ENCODE measurements around the gene SHC3. TPM values are rescaled to one million over a fixed set of nuclear protein-coding genes. Genes with fewer than 3 reads are reported as not detected.

The SHC3 gene
- total RNA-seq, 1 donor from 2014 or later: 0.85 TPM

DNA sequence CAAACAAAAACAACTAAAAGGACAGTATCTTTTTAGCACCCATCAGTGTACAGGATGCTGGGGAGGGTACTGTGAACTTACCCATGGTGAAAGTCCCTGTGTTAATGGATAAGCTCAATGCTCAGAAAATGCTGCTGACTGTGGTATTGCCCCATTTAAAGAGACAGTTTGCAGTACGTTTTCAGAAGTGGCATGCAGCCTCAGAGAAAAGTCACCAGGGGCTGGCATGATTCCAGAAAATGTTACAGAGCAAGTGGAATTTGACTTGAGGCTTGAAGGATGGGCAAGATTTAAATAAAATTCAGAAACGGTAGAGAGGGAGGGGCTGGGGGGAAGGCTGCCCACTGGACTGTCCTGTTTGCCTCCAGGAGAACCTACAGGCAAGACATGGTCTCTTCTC lies 180.1 kb downstream of the SHC3 start:
- intact Hi-C loops (cut with DNase I): loop anchor here (2.0 to 10.0 kb wide), 5 partner anchors 184 to 611 kb away; partner anchors contain the start of gene SPIN1
- TF ChIP-seq, protein P1, sequence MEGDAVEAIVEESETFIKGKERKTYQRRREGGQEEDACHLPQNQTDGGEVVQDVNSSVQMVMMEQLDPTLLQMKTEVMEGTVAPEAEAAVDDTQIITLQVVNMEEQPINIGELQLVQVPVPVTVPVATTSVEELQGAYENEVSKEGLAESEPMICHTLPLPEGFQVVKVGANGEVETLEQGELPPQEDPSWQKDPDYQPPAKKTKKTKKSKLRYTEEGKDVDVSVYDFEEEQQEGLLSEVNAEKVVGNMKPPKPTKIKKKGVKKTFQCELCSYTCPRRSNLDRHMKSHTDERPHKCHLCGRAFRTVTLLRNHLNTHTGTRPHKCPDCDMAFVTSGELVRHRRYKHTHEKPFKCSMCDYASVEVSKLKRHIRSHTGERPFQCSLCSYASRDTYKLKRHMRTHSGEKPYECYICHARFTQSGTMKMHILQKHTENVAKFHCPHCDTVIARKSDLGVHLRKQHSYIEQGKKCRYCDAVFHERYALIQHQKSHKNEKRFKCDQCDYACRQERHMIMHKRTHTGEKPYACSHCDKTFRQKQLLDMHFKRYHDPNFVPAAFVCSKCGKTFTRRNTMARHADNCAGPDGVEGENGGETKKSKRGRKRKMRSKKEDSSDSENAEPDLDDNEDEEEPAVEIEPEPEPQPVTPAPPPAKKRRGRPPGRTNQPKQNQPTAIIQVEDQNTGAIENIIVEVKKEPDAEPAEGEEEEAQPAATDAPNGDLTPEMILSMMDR (IDR thresholded peaks at IDR 0.05): no peak
- peaks cover 22 to 54% of the 10 kb centered on the region in 2 donors for H3K4me1 ChIP-seq
- H3K36me3 ChIP-seq: peaks cover 20 to 37% of the 10 kb centered on the region in 2 donors
- H3K4me3 ChIP-seq: peak overlapping the region; percentile 2 to 21
- DNase-seq (ENCODE audit: low spot score in 2 of 2): no peak
- H3K27ac ChIP-seq: peak overlapping the region; percentile 72 to 75
- no peaks in the 10 kb centered on the region for H3K9me3 ChIP-seq
- H3K27me3 ChIP-seq: no peaks in the 10 kb centered on the region

DNA sequence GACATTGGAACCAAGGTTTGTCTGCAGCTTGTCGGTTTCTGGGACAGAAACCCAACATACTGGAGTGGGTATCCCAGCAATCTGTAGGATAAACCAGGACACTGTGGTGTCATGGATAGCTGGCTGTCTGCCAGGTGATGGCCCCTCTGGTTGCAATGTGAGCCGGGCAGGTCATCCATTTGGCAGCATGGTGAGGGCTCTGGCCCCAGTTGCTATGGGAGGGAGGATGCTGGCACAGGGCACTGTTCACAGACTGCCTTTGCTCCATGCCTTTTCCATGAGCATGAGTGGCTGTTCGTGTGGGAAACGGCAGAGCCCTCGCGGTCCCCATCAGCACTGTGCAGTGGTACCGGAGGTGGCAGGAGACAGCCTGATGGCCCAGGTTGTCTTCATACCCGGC lies 181.0 kb downstream of the SHC3 start:
- DNase-seq (ENCODE audit: low spot score in 2 of 2): peak in 1 of 2 donors; percentile 65
- H3K4me1 ChIP-seq: peaks cover 22 to 54% of the 10 kb centered on the region in 2 donors
- H3K4me3 ChIP-seq: no peak overlapping the region
- H3K36me3 ChIP-seq: peaks cover 12 to 28% of the 10 kb centered on the region in 2 donors
- TF ChIP-seq, protein P1 (IDR thresholded peaks at IDR 0.05): no peak
- intact Hi-C loops (cut with DNase I): loop anchor here (2.0 to 10.0 kb wide), 5 partner anchors 183 to 610 kb away; partner anchors contain the start of gene SPIN1
- H3K9me3 ChIP-seq: no peaks in the 10 kb centered on the region
- peak overlapping the region; percentile 72 to 75 for H3K27ac ChIP-seq
- H3K27me3 ChIP-seq: no peaks in the 10 kb centered on the region

DNA sequence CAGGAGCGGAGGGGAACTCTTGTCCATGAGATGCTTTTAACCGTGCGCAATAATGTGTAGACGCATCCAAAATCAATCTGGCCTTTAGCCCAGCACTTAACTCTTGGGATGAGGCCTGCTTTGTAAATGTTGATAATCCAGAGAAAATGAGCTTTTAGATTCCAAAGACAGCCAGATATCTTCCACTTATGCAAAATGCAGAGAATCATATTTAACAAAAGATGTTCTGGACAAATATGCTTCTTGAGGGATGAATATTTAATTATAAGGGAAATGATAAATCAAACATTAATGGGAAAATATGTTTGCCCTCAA lies 181.7 kb downstream of the SHC3 start:
- H3K36me3 ChIP-seq: peaks cover 7 to 22% of the 10 kb centered on the region in 2 donors
- TF ChIP-seq, protein P1 (IDR thresholded peaks at IDR 0.05): no peak
- DNase-seq (ENCODE audit: low spot score in 2 of 2): no peak
- peaks cover 22 to 54% of the 10 kb centered on the region in 2 donors for H3K4me1 ChIP-seq
- no peaks in the 10 kb centered on the region for H3K9me3 ChIP-seq
- H3K4me3 ChIP-seq: no peak overlapping the region
- intact Hi-C loops (cut with DNase I): loop anchor here (5.0 to 10.0 kb wide), 4 partner anchors 182 to 610 kb away; partner anchors contain the start of gene SPIN1
- H3K27ac ChIP-seq: peak overlapping the region in 1 of 2 donors; percentile 0
- H3K27me3 ChIP-seq: no peaks in the 10 kb centered on the region

DNA sequence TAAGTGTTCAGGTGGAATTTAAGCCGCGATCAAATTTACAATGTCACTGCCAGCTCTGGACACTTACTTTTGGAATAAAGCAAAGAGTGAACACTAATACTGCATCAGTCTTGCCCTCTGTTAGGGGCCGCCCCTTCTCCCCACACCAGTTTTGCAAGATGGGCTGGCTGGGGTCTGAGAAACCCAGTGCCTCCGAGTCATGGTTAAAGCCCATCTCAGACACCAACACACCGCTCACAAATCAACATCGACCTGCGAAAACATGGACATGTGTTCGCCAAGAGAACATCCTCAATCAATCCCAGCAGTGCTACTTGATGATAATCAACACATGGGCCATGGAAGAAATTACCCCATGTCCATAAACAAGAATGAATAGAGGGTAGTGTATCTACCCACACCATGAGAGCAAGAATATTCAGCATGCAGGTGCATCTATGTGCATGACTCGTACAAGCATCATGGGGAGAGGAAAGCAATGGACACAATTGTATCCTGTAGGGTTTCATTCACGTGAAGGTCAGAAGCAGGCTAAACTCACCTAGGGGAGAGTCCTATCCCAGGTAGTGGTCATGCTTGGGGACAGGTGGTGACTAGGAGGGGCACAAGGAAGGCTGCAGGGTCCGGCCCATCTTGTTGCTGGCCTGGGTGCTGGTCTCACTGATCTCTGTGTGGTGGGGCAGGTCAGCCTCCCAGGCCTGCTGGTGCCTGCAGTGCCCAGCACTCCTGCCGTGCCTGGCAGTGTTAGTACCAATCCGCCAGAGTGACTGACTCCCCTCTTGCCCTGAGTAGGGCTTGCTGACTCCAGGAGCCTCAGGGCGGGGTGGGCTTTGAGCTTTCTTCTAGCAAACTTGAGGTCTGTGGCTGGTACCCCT lies 182.3 kb downstream of the SHC3 start:
- peak overlapping the region; percentile 0 to 1 for H3K27ac ChIP-seq
- peak in 1 of 2 donors; percentile 49 for DNase-seq (ENCODE audit: low spot score in 2 of 2)
- H3K4me3 ChIP-seq: peak overlapping the region in 1 of 2 donors; percentile 17
- H3K9me3 ChIP-seq: no peaks in the 10 kb centered on the region
- TF ChIP-seq, protein P1 (IDR thresholded peaks at IDR 0.05): no peak
- peaks cover 7 to 16% of the 10 kb centered on the region in 2 donors for H3K36me3 ChIP-seq
- no peaks in the 10 kb centered on the region for H3K27me3 ChIP-seq
- H3K4me1 ChIP-seq: peaks cover 22 to 51% of the 10 kb centered on the region in 2 donors
- intact Hi-C loops (cut with DNase I): loop anchor here (5.0 to 10.0 kb wide), 4 partner anchors 181 to 609 kb away; partner anchors contain the start of gene SPIN1

DNA sequence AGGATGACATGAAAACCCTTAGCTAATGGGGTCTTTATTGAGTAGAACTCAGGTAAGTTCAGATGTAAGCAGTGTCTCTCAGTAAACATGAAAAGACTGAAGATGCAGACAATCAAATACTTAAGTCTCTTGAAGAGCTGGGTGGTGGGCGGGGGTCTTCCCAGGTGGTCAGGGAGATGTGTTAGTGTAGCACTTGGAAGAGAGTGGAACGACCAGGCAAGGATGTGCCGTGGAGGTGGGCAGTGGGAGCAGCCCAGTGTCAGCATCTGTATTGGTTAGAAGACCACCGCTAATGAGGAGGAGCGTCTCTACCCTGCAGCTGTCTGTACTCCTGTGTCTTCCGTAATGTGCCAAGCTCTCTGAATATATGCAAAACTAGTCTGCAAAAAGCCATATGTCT lies 183.0 kb downstream of the SHC3 start:
- peak in 1 of 2 donors; percentile 25 for DNase-seq (ENCODE audit: low spot score in 2 of 2)
- H3K27ac ChIP-seq: peak overlapping the region in 1 of 2 donors; percentile 1
- no peaks in the 10 kb centered on the region for H3K9me3 ChIP-seq
- no peaks in the 10 kb centered on the region for H3K27me3 ChIP-seq
- intact Hi-C loops (cut with DNase I): loop anchor here (5.0 to 10.0 kb wide), 4 partner anchors 181 to 608 kb away; partner anchors contain the start of gene SPIN1
- peaks cover 20 to 46% of the 10 kb centered on the region in 2 donors for H3K4me1 ChIP-seq
- TF ChIP-seq, protein P1 (IDR thresholded peaks at IDR 0.05): no peak
- peaks cover 7 to 15% of the 10 kb centered on the region in 2 donors for H3K36me3 ChIP-seq
- peak overlapping the region in 1 of 2 donors; percentile 89 for H3K4me3 ChIP-seq

Measured in ascending aorta (tissue), 2 donors.